OCI-LY1 (cell line): Measurements from ENCODE around the gene USP24.

Experiments
- H2AFZ ChIP-seq: fragments of 200-600 bp; sonication (generic), shearing (Covaris generic); 2 replicates; pipeline ENCODE4 v1.6.0; 2014; ENCODE audit warnings: antibody characterized with exemption, mild to moderate bottlenecking, low read length
- H3F3A ChIP-seq: fragments of 200-600 bp; sonication (generic), shearing (Covaris generic); 2 replicates; pipeline ENCODE4 v1.6.0; 2014; ENCODE audit warnings: mild to moderate bottlenecking, antibody characterized with exemption, low read length, moderate library complexity; ENCODE audit not compliant: insufficient read depth
- H3K27ac ChIP-seq: fragments of 200-600 bp; sonication (generic); 2 replicates; pipeline ENCODE4 v1.5.1; 2014; ENCODE audit warnings: low read length, mixed run types, mild to moderate bottlenecking, low read depth; ENCODE audit not compliant: poor library complexity, severe bottlenecking
- H3K27me3 ChIP-seq: fragments of 200-600 bp; sonication (generic); 2 replicates; pipeline ENCODE4 v1.6.0; 2014; ENCODE audit warnings: antibody characterized with exemption, mild to moderate bottlenecking, low read length, moderate library complexity; ENCODE audit not compliant: insufficient read depth
- H3K36me3 ChIP-seq: fragments of 200-600 bp; sonication (generic); 2 replicates; pipeline ENCODE4 v1.6.1; 2014; ENCODE audit warnings: mild to moderate bottlenecking, antibody characterized with exemption, low read length, moderate library complexity, mixed read lengths; ENCODE audit not compliant: insufficient read depth
- H3K4me1 ChIP-seq: fragments of 200-600 bp; sonication (generic); 2 replicates; pipeline ENCODE4 v1.5.1; 2014; ENCODE audit warnings: mild to moderate bottlenecking, low read length, moderate library complexity; ENCODE audit not compliant: insufficient read depth, severe bottlenecking
- H3K4me2 ChIP-seq: fragments of 200-600 bp; sonication (generic), shearing (Covaris generic); 2 replicates; pipeline ENCODE4 v1.6.1; 2014; ENCODE audit warnings: low read length
- H3K4me3 ChIP-seq: fragments of 200-600 bp; sonication (generic); 2 replicates; pipeline ENCODE4 v1.5.1; 2014; ENCODE audit warnings: low read length, low read depth, mild to moderate bottlenecking, mixed read lengths; ENCODE audit not compliant: poor library complexity, severe bottlenecking
- H3K79me2 ChIP-seq: fragments of 200-600 bp; shearing (Covaris generic); 2 replicates; pipeline ENCODE4 v1.6.1; 2016; ENCODE audit warnings: mixed run types, low read length, mixed read lengths; ENCODE audit not compliant: insufficient read depth
- H3K9ac ChIP-seq: fragments of 200-600 bp; sonication (generic), shearing (Covaris generic); 2 replicates; pipeline ENCODE4 v1.6.1; 2014; ENCODE audit warnings: mild to moderate bottlenecking, low read length, mixed read lengths
- H3K9me2 ChIP-seq: fragments of 200-600 bp; sonication (generic), shearing (Covaris generic); 2 replicates; pipeline ENCODE4 v1.6.1; 2014; ENCODE audit warnings: low read depth, mild to moderate bottlenecking, low read length, mixed read lengths
- H3K9me3 ChIP-seq: fragments of 200-600 bp; shearing (Covaris generic); 2 replicates; pipeline ENCODE4 v1.6.1; 2014; ENCODE audit warnings: low read length, mixed read lengths
- H4K20me1 ChIP-seq: fragments of 200-600 bp; sonication (generic), shearing (Covaris generic); 2 replicates; pipeline ENCODE4 v1.6.0; 2016; ENCODE audit warnings: mild to moderate bottlenecking, low read length; ENCODE audit not compliant: insufficient read depth
- EZH2 ChIP-seq: fragments of 200-600 bp; sonication (generic), shearing (Covaris generic); IDR thresholded peaks from 2 replicates; pipeline ENCODE4 v1.8.0; 2017; ENCODE audit warnings: borderline replicate concordance, mixed run types, mild to moderate bottlenecking, antibody characterized with exemption, low read length, moderate library complexity, mixed read lengths
- TF ChIP-seq, protein P1 (sequence below): fragments of 200-600 bp; sonication (generic), shearing (Covaris generic); IDR thresholded peaks from 2 replicates; pipeline ENCODE4 v1.5.1; 2017; ENCODE audit warnings: mild to moderate bottlenecking, antibody characterized with exemption, low read length, moderate library complexity, mixed read lengths

The USP24 gene

GRCh38 chr1:55055951-55056631 lies 159.1 kb downstream of the USP24 start:
- Histone ChIP-seq H3K36me3 (no peaks in the 10 kb centered on the region), H3K4me1 (no peaks in the 10 kb centered on the region), H3K79me2 (no peaks in the 10 kb centered on the region), H3F3A (no peaks in the 10 kb centered on the region), H2AFZ (no peak overlapping the region), H3K9ac (no peak overlapping the region), H3K27me3 (no peaks in the 10 kb centered on the region), H3K9me2 (no peaks in the 10 kb centered on the region), H4K20me1 (no peaks in the 10 kb centered on the region), H3K27ac (no peak overlapping the region), H3K4me2 (no peak overlapping the region), H3K4me3 (no peak overlapping the region), H3K9me3 (no peaks in the 10 kb centered on the region)
- no peak for TF ChIP-seq EZH2
- TF ChIP-seq, protein P1, sequence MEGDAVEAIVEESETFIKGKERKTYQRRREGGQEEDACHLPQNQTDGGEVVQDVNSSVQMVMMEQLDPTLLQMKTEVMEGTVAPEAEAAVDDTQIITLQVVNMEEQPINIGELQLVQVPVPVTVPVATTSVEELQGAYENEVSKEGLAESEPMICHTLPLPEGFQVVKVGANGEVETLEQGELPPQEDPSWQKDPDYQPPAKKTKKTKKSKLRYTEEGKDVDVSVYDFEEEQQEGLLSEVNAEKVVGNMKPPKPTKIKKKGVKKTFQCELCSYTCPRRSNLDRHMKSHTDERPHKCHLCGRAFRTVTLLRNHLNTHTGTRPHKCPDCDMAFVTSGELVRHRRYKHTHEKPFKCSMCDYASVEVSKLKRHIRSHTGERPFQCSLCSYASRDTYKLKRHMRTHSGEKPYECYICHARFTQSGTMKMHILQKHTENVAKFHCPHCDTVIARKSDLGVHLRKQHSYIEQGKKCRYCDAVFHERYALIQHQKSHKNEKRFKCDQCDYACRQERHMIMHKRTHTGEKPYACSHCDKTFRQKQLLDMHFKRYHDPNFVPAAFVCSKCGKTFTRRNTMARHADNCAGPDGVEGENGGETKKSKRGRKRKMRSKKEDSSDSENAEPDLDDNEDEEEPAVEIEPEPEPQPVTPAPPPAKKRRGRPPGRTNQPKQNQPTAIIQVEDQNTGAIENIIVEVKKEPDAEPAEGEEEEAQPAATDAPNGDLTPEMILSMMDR, result no peak

DNA sequence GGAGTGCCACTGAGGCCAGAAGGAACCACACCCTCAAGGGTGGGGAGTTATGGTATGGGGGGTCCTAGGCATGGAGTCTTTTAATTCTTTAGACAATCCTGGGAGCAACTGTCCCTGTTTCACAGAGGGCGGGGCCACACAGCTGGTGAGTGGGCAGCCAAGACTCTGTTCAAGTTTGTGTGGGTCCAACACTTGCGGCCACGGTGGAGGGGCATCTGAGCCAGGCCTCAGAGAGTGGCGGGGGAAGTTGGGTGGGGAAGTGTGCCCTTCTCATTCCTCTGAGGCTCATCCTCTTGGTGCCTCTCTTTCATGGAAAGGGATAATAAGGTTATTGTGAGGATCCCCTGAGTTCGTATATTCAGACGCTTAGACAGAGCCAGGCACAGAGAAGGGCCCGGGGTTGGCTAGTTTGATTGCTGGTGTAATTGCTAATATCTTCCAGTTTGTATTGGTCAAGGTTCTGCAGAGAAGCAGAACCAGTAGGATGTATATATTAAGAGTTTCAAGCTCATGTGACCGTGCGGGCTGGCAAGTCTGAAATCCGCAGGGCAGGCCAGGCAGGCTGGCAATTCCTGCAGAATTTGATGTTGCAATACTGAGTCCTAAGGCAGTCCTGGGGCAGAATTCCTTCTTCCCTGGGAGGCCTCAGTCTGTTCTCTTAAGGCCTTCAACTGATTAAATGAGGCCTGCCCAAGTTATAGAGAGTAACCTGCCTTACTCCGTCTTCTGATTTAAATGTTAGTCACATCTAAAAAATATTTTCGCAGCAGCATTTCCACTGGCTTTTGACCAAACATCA lies 159.9 kb downstream of the USP24 start:
- Histone ChIP-seq H3K4me3 (no peak overlapping the region), H3K4me2 (no peak overlapping the region), H3K4me1 (no peaks in the 10 kb centered on the region), H3K9ac (no peak overlapping the region), H3K27ac (no peak overlapping the region), H3K27me3 (no peaks in the 10 kb centered on the region), H4K20me1 (no peaks in the 10 kb centered on the region), H3K9me3 (no peaks in the 10 kb centered on the region), H3K79me2 (no peaks in the 10 kb centered on the region), H3K36me3 (no peaks in the 10 kb centered on the region), H2AFZ (no peak overlapping the region), H3K9me2 (no peaks in the 10 kb centered on the region), H3F3A (no peaks in the 10 kb centered on the region)
- TF ChIP-seq, protein P1, result no peak
- TF ChIP-seq EZH2, result no peak

DNA sequence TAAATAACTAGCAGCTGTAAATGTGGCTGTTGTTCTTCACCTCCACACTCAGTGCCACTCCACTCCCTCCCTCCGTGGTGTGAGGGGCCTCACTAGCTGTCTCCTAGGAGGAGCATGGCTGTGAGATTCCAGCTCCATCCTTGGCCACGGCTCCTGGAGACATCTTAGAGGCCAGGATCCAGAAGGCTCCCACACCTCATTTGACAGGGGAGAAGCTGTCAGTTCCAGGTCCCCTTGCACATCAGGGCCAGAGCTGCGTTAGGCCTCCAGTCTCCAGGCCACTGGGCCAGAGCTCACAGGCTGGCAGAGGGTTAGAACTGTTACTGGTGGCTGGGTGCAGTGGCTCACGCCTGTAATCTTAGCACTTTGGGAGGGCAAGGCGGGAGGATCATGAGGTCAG lies 160.8 kb downstream of the USP24 start:
- Histone ChIP-seq H2AFZ (no peak overlapping the region), H3K27ac (no peak overlapping the region)

More for the DNA sequence above, 160.8 kb downstream of the USP24 start:
- H3K36me3 ChIP-seq, result no peaks in the 10 kb centered on the region
- no peaks in the 10 kb centered on the region for H3K9me3 ChIP-seq
- no peak overlapping the region for H3K9ac ChIP-seq
- H3K4me2 ChIP-seq, result no peak overlapping the region
- H3F3A ChIP-seq, result no peaks in the 10 kb centered on the region
- TF ChIP-seq, protein P1, result no peak
- TF ChIP-seq EZH2, result no peak
- no peak overlapping the region for H3K4me3 ChIP-seq
- H3K27me3 ChIP-seq, result no peaks in the 10 kb centered on the region
- no peaks in the 10 kb centered on the region for H3K9me2 ChIP-seq
- no peaks in the 10 kb centered on the region for H3K79me2 ChIP-seq
- H3K4me1 ChIP-seq, result no peaks in the 10 kb centered on the region
- H4K20me1 ChIP-seq, result no peaks in the 10 kb centered on the region
